ENCODE data around the gene PRELID1.

DNA sequence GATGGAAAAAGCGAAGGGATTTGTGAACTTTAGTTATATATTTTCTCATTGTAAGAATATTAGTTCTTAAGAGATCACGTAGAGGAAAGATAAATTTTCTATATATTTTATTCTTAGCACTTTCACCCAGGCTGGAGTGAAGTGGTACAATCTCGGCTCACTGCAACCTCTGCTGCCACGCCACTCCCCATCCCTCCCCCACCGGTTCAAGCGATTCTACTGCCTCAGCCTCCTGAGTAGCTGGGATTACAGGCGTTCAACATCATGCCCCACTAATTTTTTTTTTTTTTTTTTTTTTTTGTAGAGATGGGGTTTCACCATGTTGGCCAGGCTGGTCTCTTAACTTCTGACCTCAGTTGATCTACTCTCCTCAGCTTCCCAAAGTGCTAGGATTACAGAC is 42.6 kb upstream of the PRELID1 start:
- no peak for TF ChIP-seq CTCF (IDR thresholded peaks at IDR 0.05)
- no peak for TF ChIP-seq POLR2A (IDR thresholded peaks at IDR 0.05)
